D721Med (cell line): Measurements from ENCODE around the gene SPATA24.

ENCODE experiments used
- DNase-seq: peaks from one replicate; pipeline ENCODE4 v3.0.0; 2011; ENCODE audit warnings: low spot score; ENCODE audit not compliant: insufficient read length
- FAIRE-seq: peaks from 2 replicates; lab custom pipeline; 2011; peaks lifted over from hg19 to GRCh38; lab: Jason Lieb, UNC
- TF ChIP-seq, protein P1 (sequence below): IDR thresholded peaks from 2 replicates; pipeline ENCODE4 v1.5.1; 2012; ENCODE audit warnings: mild to moderate bottlenecking, control low read depth; ENCODE audit not compliant: insufficient read depth; ENCODE audit errors: missing control alignments

Gene SPATA24

DNA sequence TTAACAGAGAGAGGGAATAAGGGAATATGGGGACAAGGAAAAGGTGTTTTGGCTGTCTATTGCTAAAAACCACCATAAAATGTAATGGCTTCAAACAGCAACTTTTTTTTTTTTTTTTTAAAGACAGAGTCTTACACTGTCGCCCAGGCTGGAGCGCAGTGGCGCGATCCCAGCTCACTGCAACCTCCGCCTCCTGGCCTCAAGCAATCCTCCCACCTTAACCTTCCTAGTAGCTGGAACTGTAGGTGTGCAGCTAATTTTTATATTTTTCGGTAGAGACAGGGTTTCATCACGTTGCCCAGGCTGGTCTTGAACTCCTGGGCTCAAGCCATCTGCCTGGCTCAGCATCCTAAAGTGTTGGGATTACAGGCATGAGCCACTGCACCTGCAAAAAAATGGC lies 4.3 kb upstream of the SPATA24 start:
- no peak for DNase-seq
- FAIRE-seq: no peak
- TF ChIP-seq, protein P1, sequence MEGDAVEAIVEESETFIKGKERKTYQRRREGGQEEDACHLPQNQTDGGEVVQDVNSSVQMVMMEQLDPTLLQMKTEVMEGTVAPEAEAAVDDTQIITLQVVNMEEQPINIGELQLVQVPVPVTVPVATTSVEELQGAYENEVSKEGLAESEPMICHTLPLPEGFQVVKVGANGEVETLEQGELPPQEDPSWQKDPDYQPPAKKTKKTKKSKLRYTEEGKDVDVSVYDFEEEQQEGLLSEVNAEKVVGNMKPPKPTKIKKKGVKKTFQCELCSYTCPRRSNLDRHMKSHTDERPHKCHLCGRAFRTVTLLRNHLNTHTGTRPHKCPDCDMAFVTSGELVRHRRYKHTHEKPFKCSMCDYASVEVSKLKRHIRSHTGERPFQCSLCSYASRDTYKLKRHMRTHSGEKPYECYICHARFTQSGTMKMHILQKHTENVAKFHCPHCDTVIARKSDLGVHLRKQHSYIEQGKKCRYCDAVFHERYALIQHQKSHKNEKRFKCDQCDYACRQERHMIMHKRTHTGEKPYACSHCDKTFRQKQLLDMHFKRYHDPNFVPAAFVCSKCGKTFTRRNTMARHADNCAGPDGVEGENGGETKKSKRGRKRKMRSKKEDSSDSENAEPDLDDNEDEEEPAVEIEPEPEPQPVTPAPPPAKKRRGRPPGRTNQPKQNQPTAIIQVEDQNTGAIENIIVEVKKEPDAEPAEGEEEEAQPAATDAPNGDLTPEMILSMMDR: no peak

DNA sequence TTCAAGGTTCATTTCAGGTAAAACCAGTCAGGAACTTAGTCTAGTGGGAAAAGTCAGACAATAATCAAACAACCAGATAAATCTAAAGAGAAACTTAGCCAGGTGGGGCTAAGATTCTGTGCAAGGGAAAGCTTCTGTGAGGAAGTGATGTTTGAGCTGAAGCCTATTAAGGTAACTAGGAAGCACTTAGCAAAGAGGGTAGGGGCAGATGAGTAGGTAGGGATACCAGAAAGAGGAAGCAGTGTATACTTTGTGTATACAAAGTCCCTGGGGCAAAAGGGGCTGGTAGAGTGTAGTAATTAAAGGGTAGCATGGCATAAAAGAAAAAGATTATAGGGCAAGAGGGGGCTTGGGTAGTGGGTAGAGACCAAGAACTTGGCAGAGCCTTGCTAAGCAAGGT lies 3.6 kb upstream of the SPATA24 start:
- FAIRE-seq: no peak
- TF ChIP-seq, protein P1: no peak
- no peak for DNase-seq

DNA sequence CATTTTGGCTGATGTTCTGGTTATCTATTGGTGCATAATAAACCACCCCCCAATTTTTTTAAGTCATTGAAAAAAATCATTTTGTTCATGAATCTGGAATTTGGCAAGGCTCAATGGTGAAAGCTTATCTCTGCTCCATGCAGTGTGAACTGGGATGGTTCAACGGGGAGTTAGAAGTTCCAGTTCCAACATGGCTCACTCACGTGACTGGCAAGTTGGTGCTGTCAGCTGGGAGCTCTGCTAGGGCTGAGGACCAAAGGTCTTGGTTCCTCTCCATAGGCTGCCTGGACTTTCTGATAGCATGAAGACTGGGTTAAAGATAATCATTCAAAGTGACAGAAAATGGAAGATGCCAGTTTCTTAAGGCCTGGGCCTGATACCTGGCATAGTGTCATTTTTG lies 3.1 kb upstream of the SPATA24 start:
- TF ChIP-seq, protein P1: no peak
- no peak for DNase-seq
- no peak for FAIRE-seq

DNA sequence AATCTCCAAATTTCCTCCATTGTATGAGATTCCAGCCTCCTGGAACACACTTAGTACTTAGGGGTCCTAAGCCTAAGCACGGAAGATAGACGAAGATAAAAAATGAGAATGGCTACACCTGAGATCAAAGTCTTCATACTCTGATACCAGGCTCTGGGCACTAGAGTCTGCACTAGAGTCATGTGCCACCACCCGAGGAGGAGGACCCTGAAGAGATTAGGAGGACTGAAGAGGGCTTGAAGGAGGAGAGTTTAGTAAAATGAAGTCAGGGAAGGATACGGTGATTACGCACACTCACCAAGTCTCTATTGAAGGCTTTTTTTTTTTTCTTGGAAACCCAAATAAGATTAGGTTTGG lies 573 bp upstream of the SPATA24 start:
- TF ChIP-seq, protein P1: no peak
- DNase-seq (no peak), FAIRE-seq (no peak)

DNA sequence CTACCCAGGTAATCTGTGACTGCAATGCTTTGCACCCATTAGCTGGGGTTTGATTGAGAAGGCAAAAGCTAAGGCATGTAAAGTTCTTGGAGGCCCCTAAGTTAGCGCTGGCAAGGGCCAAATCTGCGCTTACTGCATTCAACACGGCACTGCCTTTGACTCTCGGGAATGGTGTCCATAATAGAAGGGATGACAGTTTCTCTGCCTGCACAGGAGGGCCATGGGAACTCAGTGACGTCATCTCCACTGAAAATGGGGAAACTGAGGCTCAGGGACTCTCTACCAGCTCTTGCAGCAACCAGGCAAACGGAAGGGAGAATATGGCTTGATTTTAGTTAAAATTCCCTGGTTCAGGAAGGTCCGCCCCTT lies 487 bp downstream of the SPATA24 start:
- TF ChIP-seq, protein P1: no peak
- FAIRE-seq (no peak), DNase-seq (no peak)

DNA sequence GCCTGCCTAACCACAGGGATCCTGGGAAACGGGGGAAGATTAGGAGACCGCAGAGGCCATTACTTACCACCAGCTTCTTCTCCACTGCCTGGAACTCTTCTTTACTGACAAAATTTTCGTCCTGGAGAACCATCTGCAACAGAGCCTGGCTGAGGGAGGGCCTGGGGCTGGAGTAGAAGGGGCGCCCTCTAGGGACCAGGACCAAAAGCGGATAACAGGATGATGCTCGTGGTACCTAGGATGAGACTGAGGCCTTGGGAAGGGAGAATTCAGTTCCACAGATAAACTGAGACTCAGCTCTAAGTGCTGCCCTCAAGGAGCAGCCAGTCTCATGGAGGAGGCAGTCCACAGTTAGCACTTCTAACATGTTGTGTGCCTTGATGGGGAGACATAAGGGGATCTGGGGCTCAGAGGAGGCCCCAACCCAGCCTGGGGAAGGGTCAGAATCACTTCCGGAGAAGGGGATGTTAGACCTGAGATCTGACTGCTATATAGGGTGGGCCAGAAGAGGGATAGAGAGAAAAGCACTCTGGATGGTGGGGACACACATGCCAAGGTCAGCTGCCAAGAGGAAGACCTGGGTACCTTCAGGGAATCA lies 1.2 kb downstream of the SPATA24 start:
- TF ChIP-seq, protein P1: peak; percentile 49
- FAIRE-seq: no peak
- DNase-seq: no peak

DNA sequence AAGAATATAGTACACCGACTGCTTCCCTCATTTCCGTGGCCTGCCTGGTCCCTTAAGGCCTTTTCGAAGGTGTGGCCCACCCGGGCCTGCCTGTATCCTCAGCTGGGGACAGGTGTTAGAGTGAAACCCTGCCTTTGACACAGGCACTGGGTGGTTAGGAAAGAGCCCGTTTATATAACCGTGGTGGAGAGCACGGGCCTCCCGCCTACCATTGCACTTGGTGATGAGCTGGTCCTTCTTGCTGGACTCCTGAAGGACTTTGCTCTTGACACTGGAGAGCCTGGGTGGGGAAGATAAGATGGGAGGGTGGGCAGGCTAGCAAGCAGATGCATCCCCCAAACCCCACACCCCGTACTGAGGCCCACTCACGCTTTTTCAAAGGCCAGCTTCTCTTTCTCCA lies 2.3 kb downstream of the SPATA24 start:
- TF ChIP-seq, protein P1: no peak
- FAIRE-seq: no peak

More for the DNA sequence above, 2.3 kb downstream of the SPATA24 start:
- no peak for DNase-seq
